H1 (cell line): ENCODE measurements around the gene MIS18BP1.

ENCODE experiments used
- CHD2 ChIP-seq: IDR thresholded peaks from 2 replicates; pipeline ENCODE4 v1.6.1; 2012; ENCODE audit warnings: low read length, improper control_type of control experiment
- CTCF ChIP-seq, 3 experiments: IDR thresholded peaks; 1 replicate in 2 of 3; 2 replicates in 1 of 3; pipeline versions ENCODE4 v1.5.1 to v1.6.1; 2011; ENCODE audit warnings: low read length in 3 of 3, mild to moderate bottlenecking in 3 of 3, inconsistent platforms in 2 of 3, low read depth in 1 of 3, moderate library complexity in 1 of 3; ENCODE audit not compliant: insufficient read depth in 1 of 3; ENCODE audit errors: control extremely low read depth in 1 of 3
- EZH2 ChIP-seq: fragments of 200-600 bp; sonication (generic); IDR thresholded peaks from 2 replicates; pipeline ENCODE4 v1.7.1; 2012; ENCODE audit warnings: low read depth, mild to moderate bottlenecking, moderate library complexity, low read length, inconsistent platforms; ENCODE audit not compliant: severe bottlenecking
- HDAC6 ChIP-seq: IDR thresholded peaks from one replicate; pipeline ENCODE4 v1.7.1; 2012; ENCODE audit warnings: low read depth, mild to moderate bottlenecking, inconsistent platforms, low read length, moderate library complexity
- JUND ChIP-seq: IDR thresholded peaks from 2 replicates; pipeline ENCODE4 v1.6.1; 2011; ENCODE audit warnings: mild to moderate bottlenecking, improper control_type of control experiment, low read length
- MAX ChIP-seq: IDR thresholded peaks from 2 replicates; pipeline ENCODE4 v1.6.1; 2012; ENCODE audit warnings: inconsistent platforms
- POLR2AphosphoS5 ChIP-seq: IDR thresholded peaks from 2 replicates; pipeline ENCODE4 v1.6.1; 2011; ENCODE audit warnings: low read depth, low read length
- TEAD4 ChIP-seq: IDR thresholded peaks from 2 replicates; pipeline ENCODE4 v1.6.1; 2012; ENCODE audit warnings: low read depth, low read length, inconsistent platforms, mixed read lengths

DNA sequence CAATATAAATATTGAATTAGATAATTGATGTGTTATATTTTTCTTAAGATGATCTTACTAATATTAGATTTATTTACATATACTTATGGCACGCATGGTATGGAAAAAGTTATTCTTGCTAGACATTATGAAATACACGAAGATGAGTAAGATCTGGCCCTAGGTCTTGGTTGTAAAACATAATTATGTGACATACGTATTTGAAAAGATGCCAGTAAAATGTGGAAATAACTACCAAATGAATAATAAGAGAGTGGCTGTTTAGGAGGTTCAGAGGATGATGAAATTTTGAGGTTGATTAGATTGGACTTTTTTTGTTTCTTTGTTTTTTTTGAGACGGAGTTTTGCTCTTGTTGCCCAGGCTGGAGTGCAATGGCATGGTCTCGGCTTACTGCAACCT lies 75.9 kb downstream of the MIS18BP1 start:
- no peak for TF ChIP-seq MAX
- no peak for TF ChIP-seq CTCF (IDR thresholded peaks at IDR 0.05; ENCODE audit: control extremely low read depth in 1 of 3, insufficient read depth in 1 of 3, low read depth in 1 of 3, low read length in 3 of 3)
- no peak for TF ChIP-seq POLR2AphosphoS5
- no peak for TF ChIP-seq JUND
- TF ChIP-seq HDAC6, result no peak
- no peak for TF ChIP-seq CHD2
- no peak for TF ChIP-seq TEAD4
- no peak for TF ChIP-seq EZH2
